CD4-positive, alpha-beta T cell treated with Interleukin-6 at 100 ng/mL for 8 hours (primary cell): ENCODE data around the gene SDK1.
A peak's percentile ranks its signal among the peaks of the same experiment; 100 is the strongest.
"Not testable (repeated sequence)": the region's sequence is repeated elsewhere in the genome, so short reads cannot be mapped to it uniquely, and the experiment has no call there.

Experiments used
- DNase-seq: peaks from one replicate; pipeline ENCODE4 v3.0.0-alpha.2; 2020; ENCODE audit warnings: mixed read lengths, low spot score

The SDK1 gene

DNA sequence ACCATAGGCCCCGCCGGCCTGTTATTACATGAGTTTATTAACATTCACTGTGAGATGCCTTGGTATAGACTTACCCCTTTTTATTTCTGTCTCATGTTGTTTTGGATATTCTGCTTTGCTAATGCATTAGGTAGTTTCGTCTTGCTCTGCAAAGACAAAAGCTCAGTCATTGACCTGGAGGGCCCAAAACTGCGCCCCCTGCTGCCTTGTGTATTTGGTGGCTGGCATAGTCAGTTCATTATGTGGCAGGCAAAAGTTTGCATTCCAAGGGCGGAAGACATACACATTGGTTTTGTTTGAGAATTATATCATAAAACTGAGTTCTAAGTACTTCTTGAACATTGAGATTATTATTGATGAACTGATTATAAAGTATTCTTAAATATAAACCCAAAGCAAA, 372.5 kb downstream of the SDK1 start:
- peak; percentile 33 for DNase-seq

DNA sequence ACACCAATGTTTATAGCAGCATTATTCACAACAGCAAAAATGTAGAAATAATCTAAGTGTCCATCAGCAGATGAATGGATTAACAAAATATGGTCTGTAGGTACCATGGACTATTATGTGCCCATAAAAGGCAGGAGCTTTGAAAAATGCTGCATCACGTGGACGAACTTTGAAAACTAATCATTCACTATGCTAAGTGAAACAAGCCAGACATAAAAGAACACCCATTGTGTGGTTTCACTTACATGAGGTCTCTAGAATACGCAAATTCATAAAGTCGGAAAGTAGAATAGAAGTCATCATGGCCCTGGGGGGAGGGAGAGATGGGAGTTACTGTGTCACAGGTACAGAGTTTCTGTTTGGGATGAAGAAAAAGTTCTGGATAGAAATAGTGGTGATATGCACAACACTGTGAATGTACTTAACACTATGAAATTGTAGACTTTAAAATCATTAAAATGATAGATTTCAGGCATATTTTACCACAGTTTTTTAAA, 377.3 kb downstream of the SDK1 start:
- DNase-seq = no peak

GRCh38 chr7:3682028-3682710, 381.1 kb downstream of the SDK1 start:
- DNase-seq = no peak

DNA sequence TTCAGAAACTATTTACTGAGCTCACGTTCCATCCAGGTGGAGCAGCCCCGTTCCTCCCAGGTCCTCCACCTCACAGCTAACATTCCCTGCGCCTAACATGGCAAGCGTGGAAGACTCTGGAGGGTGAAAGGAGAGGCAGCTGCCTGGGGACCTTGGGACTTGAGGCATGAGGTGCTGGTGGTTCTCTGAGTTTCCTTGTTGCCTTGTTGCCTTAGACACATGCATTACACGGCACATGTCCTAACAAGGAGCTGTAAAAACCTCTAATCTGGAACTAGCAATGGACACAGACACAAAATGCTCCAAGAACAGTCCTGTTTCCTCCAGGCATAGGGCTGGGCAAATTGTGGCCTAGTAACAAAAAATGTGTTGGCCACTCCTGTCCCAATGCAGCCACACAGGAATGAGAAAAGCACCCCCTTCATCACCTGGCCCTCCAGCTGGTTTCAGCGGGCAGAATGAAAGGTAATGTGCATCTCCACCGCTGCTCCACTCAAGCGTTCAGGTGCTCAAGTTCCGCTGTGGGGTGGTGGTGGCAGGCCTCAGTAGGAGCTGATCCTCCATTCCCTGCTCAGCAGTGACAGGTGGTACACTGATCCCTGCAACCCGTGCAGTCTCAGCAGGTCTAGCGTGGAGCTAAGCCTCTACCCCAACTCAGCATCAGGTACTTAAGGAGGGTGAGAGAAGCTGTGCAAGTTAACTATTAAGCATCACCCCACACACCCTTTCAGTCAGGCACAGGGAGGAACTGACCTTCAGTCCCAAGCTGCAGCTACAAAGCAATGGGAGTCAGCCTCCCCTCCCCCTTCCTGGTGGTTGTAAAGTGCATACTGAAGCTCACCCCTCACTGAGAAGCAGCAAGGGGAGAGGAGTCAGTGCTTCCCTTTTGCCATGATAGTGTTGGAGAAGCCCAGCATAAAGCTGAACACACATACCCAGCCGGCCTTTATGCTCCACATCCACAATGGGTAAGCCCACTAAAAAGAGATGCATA, 382.8 kb downstream of the SDK1 start:
- no peak for DNase-seq

DNA sequence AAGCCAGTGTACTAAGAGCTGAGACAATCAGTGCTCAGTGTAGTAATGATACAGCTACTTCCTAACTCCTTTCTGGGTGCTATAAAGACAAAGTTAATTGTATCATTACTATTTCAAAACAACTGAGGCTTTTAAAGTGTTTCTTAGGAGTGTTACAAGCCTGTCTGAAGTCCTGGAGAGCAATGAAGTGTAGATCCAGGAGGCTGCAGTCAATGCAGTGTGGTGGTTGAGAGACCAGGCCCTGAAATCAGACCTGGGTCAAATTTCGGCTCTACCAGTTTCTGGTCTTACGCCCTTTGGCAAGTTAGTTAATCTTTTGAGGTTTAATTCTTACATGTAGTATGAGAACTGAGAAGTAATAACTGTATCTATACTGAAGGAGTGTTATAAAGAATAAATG, 387.0 kb downstream of the SDK1 start:
- no peak for DNase-seq

GRCh38 chr7:3688842-3689241, 387.8 kb downstream of the SDK1 start:
- no peak for DNase-seq

DNA sequence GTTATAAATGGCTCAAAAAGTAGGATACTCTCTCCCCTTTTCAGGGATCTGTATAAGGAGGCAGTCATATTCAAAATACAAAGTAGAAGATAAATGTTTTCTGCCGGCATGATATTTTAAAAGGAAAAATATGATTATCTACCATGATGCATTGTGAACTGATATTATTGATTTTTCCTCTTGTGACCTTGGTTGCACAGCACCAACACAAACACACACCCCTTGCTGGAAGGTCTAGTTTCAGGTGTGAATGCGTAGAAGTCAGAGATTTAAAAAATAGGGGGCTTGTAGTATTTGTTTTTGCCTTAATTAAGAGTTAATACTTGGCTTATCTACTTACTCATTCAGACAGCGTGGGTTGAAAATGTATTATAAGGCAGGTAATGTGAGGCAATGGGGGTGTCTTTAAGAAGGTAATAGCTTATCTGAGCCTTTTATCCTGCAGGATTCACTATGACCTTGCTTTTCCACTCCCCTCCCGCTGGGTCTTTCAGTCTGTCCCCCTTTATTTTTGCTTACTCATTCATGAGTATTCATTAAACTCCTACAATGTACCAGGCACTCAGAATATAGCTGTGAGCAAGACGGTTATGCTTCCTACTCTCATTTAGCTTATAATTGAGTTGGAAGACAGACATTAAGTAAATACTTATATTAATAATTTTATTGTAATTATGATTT, 390.6 kb downstream of the SDK1 start:
- DNase-seq = no peak

DNA sequence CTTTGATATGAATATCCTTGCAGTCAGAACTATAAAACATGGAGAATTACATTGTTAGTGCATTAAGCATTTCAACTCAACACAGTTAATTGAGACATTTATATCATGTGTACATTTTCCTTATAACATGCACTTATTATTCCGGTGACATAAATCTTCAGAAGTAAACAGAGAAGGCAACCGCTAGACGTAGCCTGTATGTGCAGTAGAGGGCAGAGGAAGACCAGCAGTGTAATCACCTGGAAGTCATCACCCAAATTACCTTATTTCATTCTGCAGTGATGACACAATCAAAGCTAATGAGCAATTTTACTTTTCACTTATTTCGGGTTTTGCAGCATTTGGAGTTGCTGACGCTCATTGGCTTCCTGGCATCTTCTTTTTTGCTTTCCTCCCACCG, 394.6 kb downstream of the SDK1 start:
- DNase-seq = no peak

GRCh38 chr7:3696113-3696512, 395.1 kb downstream of the SDK1 start:
- no peak for DNase-seq

DNA sequence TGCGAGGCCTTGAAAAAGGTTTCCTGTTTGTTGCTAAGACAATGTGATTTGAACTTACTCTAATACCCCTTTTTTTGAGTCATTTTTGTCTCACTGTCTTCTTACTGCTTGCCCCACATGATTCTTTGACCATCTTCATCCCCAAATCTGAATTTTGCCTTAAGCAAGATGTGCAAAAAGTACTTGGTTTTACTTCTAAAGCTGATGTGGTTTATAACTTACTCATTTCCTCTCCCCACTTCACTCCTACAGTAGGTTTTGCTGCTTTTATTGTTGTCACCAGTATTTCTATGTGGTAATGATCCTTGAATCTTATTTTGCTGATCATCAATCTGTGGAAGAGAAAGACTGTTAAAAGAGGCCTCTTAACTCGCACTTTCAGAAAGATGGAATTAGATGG, 396.4 kb downstream of the SDK1 start:
- no peak for DNase-seq

DNA sequence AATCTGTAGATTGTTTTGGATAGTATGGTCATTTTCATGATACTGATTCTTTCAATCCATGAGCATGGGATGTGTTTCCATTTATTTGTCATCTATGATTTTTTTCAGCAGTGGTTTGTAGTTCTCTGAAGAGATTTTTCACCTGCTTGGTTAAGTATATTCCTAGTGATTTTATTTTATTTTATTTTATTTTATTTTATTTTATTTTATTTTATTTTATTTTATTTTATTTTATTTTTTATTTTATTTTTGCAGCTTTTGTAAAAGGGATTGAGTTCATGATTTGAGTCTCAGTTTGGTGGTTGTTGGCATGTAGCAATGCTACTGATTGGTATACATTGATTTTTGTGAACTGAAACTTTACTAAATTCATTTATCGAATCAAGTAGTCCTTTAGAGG, 404.2 kb downstream of the SDK1 start:
- DNase-seq = no peak

- DNase-seq = not testable (repeated sequence)
Observed at GRCh38 chr7:3706091-3706490, 405.0 kb downstream of the SDK1 start.

DNA sequence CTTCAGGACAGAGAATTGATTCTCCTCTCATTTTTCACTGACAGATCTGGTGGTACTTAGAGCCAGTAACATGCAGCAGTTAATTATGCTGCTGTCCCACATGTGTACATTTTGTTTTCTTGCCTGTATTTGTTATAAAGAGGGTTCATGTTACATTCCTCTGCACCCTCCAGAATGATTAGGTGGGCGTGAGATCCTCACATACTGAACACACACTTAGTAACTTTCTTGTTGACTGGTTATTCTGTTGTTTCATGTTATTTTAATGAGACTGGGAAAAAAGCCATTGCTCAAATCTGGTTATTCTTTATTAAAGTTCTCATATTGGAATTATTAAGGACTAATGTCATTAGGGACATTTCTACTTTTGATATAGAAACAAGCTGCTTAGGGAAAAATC, 409.1 kb downstream of the SDK1 start:
- no peak for DNase-seq

DNA sequence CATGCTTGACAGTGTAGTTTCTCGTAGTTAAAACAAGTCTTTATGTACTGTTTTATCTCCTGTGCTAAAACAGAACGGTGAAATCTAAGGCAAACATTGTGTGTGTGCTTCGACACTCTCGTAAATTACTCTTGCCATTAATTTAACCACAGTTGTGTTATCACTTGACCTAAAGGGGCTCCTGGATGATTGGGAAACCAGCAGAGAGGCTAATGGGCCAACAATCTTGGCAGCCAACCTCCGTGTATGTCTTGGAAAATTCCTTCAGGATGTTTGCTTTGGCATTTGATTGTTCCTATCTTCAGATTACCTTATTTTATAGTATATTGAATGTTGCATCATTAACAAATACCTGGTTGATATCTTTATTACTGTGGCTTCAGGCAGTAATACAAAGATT, 409.5 kb downstream of the SDK1 start:
- DNase-seq = no peak

GRCh38 chr7:3712841-3713240, 411.8 kb downstream of the SDK1 start:
- no peak for DNase-seq

DNA sequence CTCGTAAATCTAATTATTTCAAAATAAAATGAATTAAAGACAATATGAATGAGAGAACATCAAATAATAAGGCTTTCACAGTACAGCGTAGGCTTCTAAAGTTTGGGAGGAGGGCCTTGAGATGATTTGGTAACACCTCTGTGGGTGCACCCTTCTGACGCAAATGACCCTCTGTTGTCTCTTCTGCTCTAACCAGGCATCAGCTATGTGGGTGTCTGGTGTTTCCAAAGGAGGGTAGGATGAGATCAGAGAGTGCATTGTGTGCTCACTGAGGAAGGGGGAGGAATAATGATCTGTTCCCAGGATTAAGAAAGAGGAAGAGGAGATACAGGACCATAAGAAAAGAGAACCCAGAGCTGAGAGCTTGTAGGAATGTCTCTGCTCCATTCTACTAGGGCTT, 420.4 kb downstream of the SDK1 start:
- DNase-seq = no peak

DNA sequence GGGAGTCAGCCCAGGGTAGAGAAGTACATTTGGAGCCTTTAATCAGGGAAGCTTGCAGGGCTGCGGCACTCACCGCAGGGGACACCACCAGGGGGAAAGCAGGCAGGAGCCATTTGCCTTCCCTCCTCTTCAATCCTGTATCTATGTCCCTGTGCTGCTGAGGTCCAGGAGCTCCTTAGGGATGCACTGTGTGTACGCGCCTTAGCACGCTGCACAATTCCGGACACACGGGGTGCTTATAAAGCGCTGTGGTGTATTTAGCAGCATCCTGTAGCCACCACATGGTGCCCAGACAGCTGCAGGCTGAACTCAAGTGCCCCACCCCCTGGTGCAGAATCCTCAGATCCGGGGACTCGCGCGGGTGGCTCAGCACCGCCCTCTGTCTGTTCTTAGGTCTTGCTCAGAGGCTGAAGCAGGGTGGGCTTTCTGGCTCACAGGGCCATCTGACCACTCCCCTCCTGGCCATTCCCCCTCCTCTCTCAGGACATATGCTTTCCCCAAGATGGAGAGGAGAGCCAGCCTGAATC, 421.4 kb downstream of the SDK1 start:
- peak; percentile 21 for DNase-seq

GRCh38 chr7:3725155-3726059, 424.4 kb downstream of the SDK1 start:
- no peak for DNase-seq

DNA sequence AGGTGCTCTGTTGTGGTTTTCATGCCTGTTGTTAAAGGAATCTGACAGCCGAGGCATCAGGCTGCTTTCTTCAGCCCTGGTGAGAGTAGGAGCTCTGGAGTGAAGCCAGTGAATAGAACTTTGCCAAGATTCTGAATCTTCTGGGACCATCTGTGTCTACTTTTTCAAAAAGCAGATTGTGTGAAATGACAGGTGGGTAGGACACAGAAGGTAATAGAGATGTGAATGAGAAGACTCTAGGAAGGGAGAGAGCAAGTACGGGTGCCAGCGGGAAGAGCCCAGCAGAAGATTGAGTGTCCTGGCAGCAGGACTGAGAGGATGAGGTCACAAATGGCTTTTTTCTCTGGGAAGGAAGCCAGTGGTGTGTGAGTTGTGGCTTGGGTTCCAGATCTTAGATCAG, 429.2 kb downstream of the SDK1 start:
- no peak for DNase-seq

DNA sequence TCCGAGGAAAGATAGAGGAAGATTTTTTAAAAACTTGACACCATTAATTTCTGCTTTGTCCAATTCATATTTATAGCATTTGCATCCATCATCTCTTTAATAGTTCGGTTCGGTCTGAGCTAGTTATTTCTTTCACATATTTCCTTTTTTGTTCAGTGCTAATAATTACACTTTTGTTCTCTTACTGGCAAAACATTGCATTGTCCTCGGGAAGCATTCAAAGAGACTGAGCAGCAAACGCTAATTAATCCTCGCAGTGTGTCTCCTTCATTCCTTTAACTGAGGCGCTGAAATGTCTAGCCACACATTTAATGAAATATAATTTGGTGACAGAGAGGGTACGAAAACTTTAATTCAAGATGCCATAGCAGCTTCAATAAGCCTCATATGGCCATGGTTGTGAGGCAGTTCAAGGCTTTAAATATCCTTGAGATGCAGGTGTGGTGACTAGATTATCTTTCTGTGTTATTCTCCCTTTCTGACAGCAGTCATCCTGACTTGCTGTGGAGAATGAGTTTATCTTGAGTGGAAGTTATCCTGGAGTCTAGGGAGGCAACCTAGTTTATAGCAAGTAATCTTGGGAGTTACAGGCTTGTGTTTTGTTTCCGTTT, 431.4 kb downstream of the SDK1 start:
- DNase-seq = no peak
